Psoas muscle (tissue), 8 donors: ENCODE measurements around the gene WHRN. TPM values are rescaled to one million over a fixed set of nuclear protein-coding genes. Genes with fewer than 3 reads are reported as not detected.

Experiments
- ATAC-seq, 4 donors: fragments of 200-7000 bp; cut with Tn5 transposase; one replicate each; pipeline ENCODE4 v1.9.1; 2020; ENCODE audit warnings: moderate library complexity in 3 of 4, mild to moderate bottlenecking in 2 of 4
- DNase-seq, 2 donors: peaks; one replicate each; pipeline ENCODE4 v3.0.0-alpha.2; 2020
- H3K27ac ChIP-seq: fragments of 200-600 bp; one replicate; pipeline ENCODE4 v1.8.0; 2022
- H3K27me3 ChIP-seq, 3 donors: fragments of 200-600 bp in 1 of 3; one replicate each; pipeline versions ENCODE4 v1.6.1 to v1.8.0; 2013 to 2022; ENCODE audit warnings: low read length in 2 of 3, mild to moderate bottlenecking in 2 of 3, moderate library complexity in 1 of 3; ENCODE audit not compliant: insufficient read depth in 3 of 3
- H3K36me3 ChIP-seq, 2 donors: fragments of 200-600 bp in 1 of 2; one replicate each; pipeline versions ENCODE4 v1.6.1 to v1.8.0; 2013 to 2022; ENCODE audit warnings: low read depth in 1 of 2, mild to moderate bottlenecking in 1 of 2, moderate library complexity in 1 of 2; ENCODE audit not compliant: insufficient read depth in 1 of 2
- H3K4me1 ChIP-seq: fragments of 200-600 bp; one replicate; pipeline ENCODE4 v1.8.0; 2022
- H3K4me3 ChIP-seq: fragments of 200-600 bp; one replicate; pipeline ENCODE4 v1.8.0; 2022; ENCODE audit warnings: mild to moderate bottlenecking
- H3K9me3 ChIP-seq: fragments of 200-600 bp; one replicate; pipeline ENCODE4 v1.8.0; 2022
- WGBS, 3 donors: extraction: QIAGEN DNeasy Blood & Tissue Kit; methylation state at CpG; one replicate each; pipeline versions ENCODE4 v1.1.6 to v1.1.7; 2013; 5-methylcytosine and 5-hydroxymethylcytosine counted together
- intact Hi-C, 2 donors: fragments of 100-400 bp; cut with DNase I; formaldehyde crosslinking; loops; one replicate each; pipeline versions ENCODE4 v1.11.0 to v1.14.2; 2022
- polyA plus RNA-seq, 3 donors: library from polyadenylated mRNA; stranded (reverse); fragments of 200-250 nt; gene quantifications; one replicate each; pipeline ENCODE4 v1.2.3, GENCODE V29; 2013
- total RNA-seq, 4 donors: library from RNA; stranded (reverse); fragmentation: NEBNext Ultra II Directional in 2 of 4; extraction: Animal tissue kit (Norgen Biotek cat#: 25700) in 2 of 4; gene quantifications; one replicate each; pipeline versions ENCODE4 v1.2.1 to v1.2.4, GENCODE V29; 2021 to 2023
- TF ChIP-seq, protein P1 (sequence below): fragments of 200-600 bp; IDR thresholded peaks from one replicate; pipeline ENCODE4 v1.8.0; 2022; ENCODE audit warnings: antibody characterized with exemption
- donor health status: healthy with polysubstance abuse.
- donor health status: DM: no; HTN: no; CAD: no; lungs with moderate emphysema.
- donor health status: Bipolar disorder and iron deficiency.
- donor health status: healthy.
- donor health status: DM: yes; HTN: yes; CAD: no.
- donor health status: DM: no; HTN: no; CAD: no.
- donor health status: DM: no; HTN: no; CAD: no.
- donor health status: DM: yes; HTN: yes; CAD: no.

Gene WHRN
- total and polyA plus RNA-seq, 7 donors: 0.07 to 0.62 (median 0.15) TPM

GRCh38 chr9:114405294-114406034, 99.8 kb downstream of the WHRN start:
- peak; percentile 91 to 99 (median 92) for ATAC-seq
- Histone ChIP-seq H3K9me3 (no peaks in the 10 kb centered on the region), H3K27ac (no peak overlapping the region), H3K4me1 (no peaks in the 10 kb centered on the region), H3K27me3 (no peaks in the 10 kb centered on the region), H3K4me3 (no peak overlapping the region), H3K36me3 (no peaks in the 10 kb centered on the region)
- peak; percentile 70 to 80 for DNase-seq
- TF ChIP-seq, protein P1, sequence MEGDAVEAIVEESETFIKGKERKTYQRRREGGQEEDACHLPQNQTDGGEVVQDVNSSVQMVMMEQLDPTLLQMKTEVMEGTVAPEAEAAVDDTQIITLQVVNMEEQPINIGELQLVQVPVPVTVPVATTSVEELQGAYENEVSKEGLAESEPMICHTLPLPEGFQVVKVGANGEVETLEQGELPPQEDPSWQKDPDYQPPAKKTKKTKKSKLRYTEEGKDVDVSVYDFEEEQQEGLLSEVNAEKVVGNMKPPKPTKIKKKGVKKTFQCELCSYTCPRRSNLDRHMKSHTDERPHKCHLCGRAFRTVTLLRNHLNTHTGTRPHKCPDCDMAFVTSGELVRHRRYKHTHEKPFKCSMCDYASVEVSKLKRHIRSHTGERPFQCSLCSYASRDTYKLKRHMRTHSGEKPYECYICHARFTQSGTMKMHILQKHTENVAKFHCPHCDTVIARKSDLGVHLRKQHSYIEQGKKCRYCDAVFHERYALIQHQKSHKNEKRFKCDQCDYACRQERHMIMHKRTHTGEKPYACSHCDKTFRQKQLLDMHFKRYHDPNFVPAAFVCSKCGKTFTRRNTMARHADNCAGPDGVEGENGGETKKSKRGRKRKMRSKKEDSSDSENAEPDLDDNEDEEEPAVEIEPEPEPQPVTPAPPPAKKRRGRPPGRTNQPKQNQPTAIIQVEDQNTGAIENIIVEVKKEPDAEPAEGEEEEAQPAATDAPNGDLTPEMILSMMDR: peak; percentile 77
- intact Hi-C loops: loop anchor here (2.0 to 10.0 kb wide), 7 partner anchors 179 to 609 kb away; partner anchors contain the start of gene ATP6V1G1 (in 1 of the 2)
- 21 to 29% (median 23%) methylated on average over 14 to 15 of the region's 15 CpGs for WGBS, 3 donors

- Histone ChIP-seq H3K27me3 (no peaks in the 10 kb centered on the region), H3K4me3 (no peak overlapping the region), H3K4me1 (no peaks in the 10 kb centered on the region), H3K9me3 (no peaks in the 10 kb centered on the region), H3K27ac (no peak overlapping the region), H3K36me3 (no peaks in the 10 kb centered on the region)
- 80 to 84% (median 84%) methylated on average over 2 of the region's 2 CpGs for WGBS, 3 donors
- TF ChIP-seq, protein P1: no peak
- intact Hi-C loops: loop anchor here (2.0 to 10.0 kb wide), 4 partner anchors 180 to 510 kb away; partner anchors contain the start of gene ATP6V1G1 (in 1 of the 2)
- DNase-seq (no peak), ATAC-seq (no peak)
Measured at GRCh38 chr9:114404531-114404930, 100.7 kb downstream of the WHRN start.

DNA sequence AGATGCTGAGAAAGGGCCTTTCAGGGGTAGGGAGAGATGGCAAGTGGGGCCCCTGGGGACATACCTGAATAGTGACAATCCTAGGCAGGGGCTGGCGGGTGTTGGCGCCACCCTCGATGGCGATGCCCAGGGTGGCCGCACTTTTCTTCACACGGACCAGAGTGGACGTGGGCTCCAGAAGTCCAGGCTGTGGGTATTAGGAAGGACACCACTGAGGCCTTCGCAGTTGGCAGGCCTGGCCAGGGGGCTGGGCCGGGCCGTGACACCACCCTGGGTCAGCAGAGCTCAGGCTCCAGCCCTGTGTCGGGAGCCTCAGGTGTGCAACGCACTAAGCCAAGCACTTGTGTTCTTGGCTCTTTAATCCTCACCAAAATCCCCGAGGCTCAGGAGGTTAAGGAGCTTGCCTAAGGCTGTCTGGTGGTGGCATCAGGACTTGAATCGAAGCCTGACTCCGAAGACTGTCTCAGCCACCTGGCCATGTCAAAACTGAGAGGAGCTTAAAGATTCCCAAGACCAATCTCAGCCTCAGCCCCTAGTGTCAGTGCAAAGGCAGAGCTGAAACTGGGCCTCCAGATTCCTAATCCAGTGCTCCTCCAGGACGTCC, 102.0 kb downstream of the WHRN start:
- 89 to 94% (median 91%) methylated on average over 16 of the region's 16 CpGs for WGBS, 3 donors
- intact Hi-C loops: loop anchor here in 1 of 2 donors (10.0 kb wide), 2 partner anchors 182 to 512 kb away; partner anchors contain the start of gene ATP6V1G1
- no peaks in the 10 kb centered on the region for H3K36me3 ChIP-seq
- no peaks in the 10 kb centered on the region for H3K4me1 ChIP-seq
- no peak for DNase-seq
- H3K9me3 ChIP-seq: no peaks in the 10 kb centered on the region
- H3K27me3 ChIP-seq: no peaks in the 10 kb centered on the region
- TF ChIP-seq, protein P1: no peak
- no peak for ATAC-seq
- H3K4me3 ChIP-seq: no peak overlapping the region
- H3K27ac ChIP-seq: no peak overlapping the region

DNA sequence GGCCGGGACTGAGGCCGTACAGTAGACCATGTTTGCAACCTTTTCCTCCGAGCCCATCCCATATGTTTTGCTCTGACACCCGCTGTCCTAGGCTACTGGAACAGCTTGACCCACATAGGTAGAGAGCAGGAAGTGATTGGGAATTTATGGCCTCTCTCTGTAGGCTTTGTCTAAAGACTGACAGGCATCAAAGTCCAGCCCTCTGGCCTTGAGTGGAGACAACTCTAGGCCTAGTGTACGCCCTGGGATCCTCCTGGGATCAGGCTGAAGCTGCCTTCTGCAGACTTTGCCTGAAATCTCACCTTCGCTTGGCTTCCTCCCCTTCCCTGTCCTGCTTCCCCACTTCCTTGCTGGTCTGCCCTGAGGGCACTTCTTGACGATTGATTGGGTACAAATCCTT, 103.9 kb downstream of the WHRN start:
- no peaks in the 10 kb centered on the region for H3K9me3 ChIP-seq
- intact Hi-C loops: loop anchor here in 1 of 2 donors (10.0 kb wide), 2 partner anchors 183 to 513 kb away; partner anchors contain the start of gene ATP6V1G1
- no peaks in the 10 kb centered on the region for H3K36me3 ChIP-seq
- H3K4me3 ChIP-seq: no peak overlapping the region
- H3K27ac ChIP-seq: no peak overlapping the region
- H3K4me1 ChIP-seq: peaks cover 5% of the 10 kb centered on the region
- WGBS, 3 donors: 83 to 86% (median 85%) methylated on average over 7 of the region's 7 CpGs
- TF ChIP-seq, protein P1: no peak
- ATAC-seq: no peak
- DNase-seq: no peak
- no peaks in the 10 kb centered on the region for H3K27me3 ChIP-seq
